ENCODE measurements around the gene ZFP62.

Gene ZFP62

GRCh38 chr5:180798193-180798592 lies 62.9 kb downstream of the ZFP62 start:
- H3K9me3 ChIP-seq (ENCODE audit: low read length), result no peaks in the 10 kb centered on the region
- peaks cover 30% of the 10 kb centered on the region for H3K4me1 ChIP-seq (ENCODE audit: insufficient read depth, low read length, severe bottlenecking)
- peaks cover 37% of the 10 kb centered on the region for H3K36me3 ChIP-seq (ENCODE audit: insufficient read depth, low read length)
- H3K27me3 ChIP-seq (ENCODE audit: insufficient read depth, low read length), result no peaks in the 10 kb centered on the region
- H3K4me2 ChIP-seq (ENCODE audit: low read length), result no peak overlapping the region
- peaks cover 80% of the 10 kb centered on the region for H3K79me2 ChIP-seq (ENCODE audit: insufficient read depth, low read length)
- H3K4me3 ChIP-seq (ENCODE audit: low read depth, low read length, poor library complexity, severe bottlenecking), result no peak overlapping the region
- no peaks in the 10 kb centered on the region for H3F3A ChIP-seq (ENCODE audit: insufficient read depth, low read length)
- H2AFZ ChIP-seq (ENCODE audit: low read length), result no peak overlapping the region
- no peak overlapping the region for H3K9ac ChIP-seq (ENCODE audit: low read length)
- TF ChIP-seq EZH2 (IDR thresholded peaks at IDR 0.05; ENCODE audit: borderline replicate concordance, low read length) (no peak), CTCF (IDR thresholded peaks at IDR 0.05; ENCODE audit: low read length) (no peak)
- no peaks in the 10 kb centered on the region for H4K20me1 ChIP-seq (ENCODE audit: insufficient read depth, low read length)
- no peak overlapping the region for H3K27ac ChIP-seq (ENCODE audit: low read depth, low read length, poor library complexity, severe bottlenecking)
- no peaks in the 10 kb centered on the region for H3K9me2 ChIP-seq (ENCODE audit: low read depth, low read length)

Measured in OCI-LY1 (cell line).